IPS-15b (cell line): Measurements from ENCODE around the gene SHROOM1.
A peak's percentile ranks its signal among the peaks of the same experiment; 100 is the strongest.

Source experiments
- H3K27me3 ChIP-seq: one replicate; pipeline ENCODE4 v1.6.1; 2013; ENCODE audit warnings: low read length; ENCODE audit not compliant: control insufficient read depth, insufficient read depth
- H3K36me3 ChIP-seq: one replicate; pipeline ENCODE4 v1.6.1; 2013; ENCODE audit warnings: low read length; ENCODE audit not compliant: control insufficient read depth, insufficient read depth
- H3K4me1 ChIP-seq: one replicate; pipeline ENCODE4 v1.6.1; 2013; ENCODE audit warnings: mild to moderate bottlenecking, low read length; ENCODE audit not compliant: control insufficient read depth, insufficient read depth
- H3K4me3 ChIP-seq: one replicate; pipeline ENCODE4 v1.5.1; 2013; ENCODE audit warnings: low read depth, low read length
- H3K9ac ChIP-seq: one replicate; pipeline ENCODE4 v1.6.1; 2013; ENCODE audit warnings: low read depth, mild to moderate bottlenecking, low read length
- H3K9me3 ChIP-seq: one replicate; pipeline ENCODE4 v1.6.1; 2013; ENCODE audit warnings: mild to moderate bottlenecking, low read length; ENCODE audit not compliant: control insufficient read depth, insufficient read depth

SHROOM1 gene

DNA sequence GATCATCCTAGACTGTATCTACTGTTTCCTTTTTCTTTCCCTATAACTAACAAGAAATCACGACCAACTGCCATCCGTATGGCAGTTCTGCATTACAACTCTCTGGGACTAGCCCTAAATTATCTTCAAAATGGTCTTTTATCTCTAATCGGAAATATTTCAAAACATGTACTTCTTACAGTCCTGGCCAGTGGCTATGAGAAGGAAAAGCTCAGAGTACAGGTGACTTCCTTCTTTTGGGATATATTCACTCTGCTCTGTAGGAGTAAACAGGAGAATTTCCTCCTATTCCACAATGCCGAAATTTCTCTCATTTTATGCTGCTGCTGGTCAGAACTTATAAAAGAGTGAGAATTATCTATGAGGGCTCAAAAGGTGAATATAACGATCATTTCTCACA is 51.6 kb downstream of the SHROOM1 start:
- Histone ChIP-seq H3K4me3 (no peak overlapping the region), H3K9ac (no peak overlapping the region), H3K9me3 (no peaks in the 10 kb centered on the region), H3K27me3 (peaks cover 57% of the 10 kb centered on the region), H3K36me3 (no peaks in the 10 kb centered on the region), H3K4me1 (no peaks in the 10 kb centered on the region)

- Histone ChIP-seq H3K36me3 (no peaks in the 10 kb centered on the region), H3K9me3 (no peaks in the 10 kb centered on the region), H3K4me1 (no peaks in the 10 kb centered on the region), H3K27me3 (peaks cover 57% of the 10 kb centered on the region), H3K4me3 (peak overlapping the region; percentile 72), H3K9ac (no peak overlapping the region)
Observed at GRCh38 chr5:132778129-132778528, 52.3 kb downstream of the SHROOM1 start.

DNA sequence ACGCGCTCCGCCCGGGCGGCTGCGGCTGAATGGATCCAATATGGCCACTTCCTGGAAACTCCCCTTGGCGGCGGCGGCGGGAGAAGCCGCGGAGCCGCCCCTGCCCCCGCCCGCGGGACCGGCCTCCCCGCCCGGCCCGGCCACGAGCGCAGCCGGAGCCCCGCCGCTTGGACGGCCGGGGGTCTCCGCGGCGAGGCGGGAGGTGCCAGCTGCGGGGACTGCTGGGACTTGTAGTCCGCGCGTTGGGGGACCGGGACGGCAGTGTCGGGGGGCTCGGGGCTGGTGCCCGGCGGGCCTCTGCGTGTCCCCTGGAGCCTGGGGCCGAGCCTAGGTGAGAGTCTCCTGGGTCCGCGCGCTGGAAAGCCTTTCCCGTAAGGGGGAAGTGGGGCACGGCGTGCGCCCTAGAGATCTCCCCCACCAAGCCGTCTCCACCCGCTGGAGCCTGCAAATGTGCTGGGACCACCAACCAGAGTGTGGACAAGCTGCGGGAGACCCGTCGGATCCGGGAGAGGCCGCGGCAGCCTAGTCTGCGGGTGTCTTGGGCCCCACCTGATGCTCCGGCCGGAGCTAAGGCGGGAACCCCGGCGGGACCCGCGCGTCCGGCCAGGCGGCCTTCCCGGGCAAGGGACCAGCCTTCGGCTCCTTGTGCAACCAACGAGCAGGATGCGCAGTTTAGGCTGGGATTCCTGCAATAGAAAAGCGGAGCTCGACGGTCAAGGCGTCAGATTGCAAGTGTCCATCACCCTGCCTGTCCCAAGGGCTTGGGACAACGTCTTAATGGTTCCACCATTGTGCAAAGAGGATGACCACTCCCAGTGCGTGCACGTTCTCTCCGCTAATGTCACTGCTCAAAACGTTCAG is 53.0 kb downstream of the SHROOM1 start, which contains the start of gene SEPTIN8:
Gene SEPTIN8 (minus strand): TSS at position 31 of the 861 bp plus-strand sequence. CDS start 102 bp downstream, outside the sequence.
- Histone ChIP-seq H3K4me1 (no peaks in the 10 kb centered on the region), H3K27me3 (peaks cover 56% of the 10 kb centered on the region), H3K9ac (peak within 1 kb of the TSS; percentile 16), H3K36me3 (no peaks in the 10 kb centered on the region), H3K9me3 (no peaks in the 10 kb centered on the region), H3K4me3 (peak within 1 kb of the TSS; percentile 72)

DNA sequence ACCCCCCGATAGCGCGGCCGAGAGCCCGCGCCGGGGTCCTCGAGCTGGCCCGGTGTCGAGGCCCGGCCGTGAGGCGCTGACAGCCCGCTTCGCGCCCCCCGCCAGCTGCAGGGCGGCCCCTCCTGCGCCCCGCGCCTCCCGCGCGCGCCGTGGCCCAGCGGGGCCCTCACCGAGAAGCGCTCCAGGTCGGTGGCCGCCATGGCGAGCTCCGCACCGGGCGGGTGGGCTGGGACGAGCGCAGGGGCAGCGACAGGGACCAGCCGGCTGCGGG is 53.6 kb downstream of the SHROOM1 start:
- peaks cover 54% of the 10 kb centered on the region for H3K27me3 ChIP-seq
- H3K4me3 ChIP-seq: peak overlapping the region; percentile 72
- H3K4me1 ChIP-seq: peaks cover 2% of the 10 kb centered on the region
- no peaks in the 10 kb centered on the region for H3K9me3 ChIP-seq
- no peak overlapping the region for H3K9ac ChIP-seq
- H3K36me3 ChIP-seq: no peaks in the 10 kb centered on the region

DNA sequence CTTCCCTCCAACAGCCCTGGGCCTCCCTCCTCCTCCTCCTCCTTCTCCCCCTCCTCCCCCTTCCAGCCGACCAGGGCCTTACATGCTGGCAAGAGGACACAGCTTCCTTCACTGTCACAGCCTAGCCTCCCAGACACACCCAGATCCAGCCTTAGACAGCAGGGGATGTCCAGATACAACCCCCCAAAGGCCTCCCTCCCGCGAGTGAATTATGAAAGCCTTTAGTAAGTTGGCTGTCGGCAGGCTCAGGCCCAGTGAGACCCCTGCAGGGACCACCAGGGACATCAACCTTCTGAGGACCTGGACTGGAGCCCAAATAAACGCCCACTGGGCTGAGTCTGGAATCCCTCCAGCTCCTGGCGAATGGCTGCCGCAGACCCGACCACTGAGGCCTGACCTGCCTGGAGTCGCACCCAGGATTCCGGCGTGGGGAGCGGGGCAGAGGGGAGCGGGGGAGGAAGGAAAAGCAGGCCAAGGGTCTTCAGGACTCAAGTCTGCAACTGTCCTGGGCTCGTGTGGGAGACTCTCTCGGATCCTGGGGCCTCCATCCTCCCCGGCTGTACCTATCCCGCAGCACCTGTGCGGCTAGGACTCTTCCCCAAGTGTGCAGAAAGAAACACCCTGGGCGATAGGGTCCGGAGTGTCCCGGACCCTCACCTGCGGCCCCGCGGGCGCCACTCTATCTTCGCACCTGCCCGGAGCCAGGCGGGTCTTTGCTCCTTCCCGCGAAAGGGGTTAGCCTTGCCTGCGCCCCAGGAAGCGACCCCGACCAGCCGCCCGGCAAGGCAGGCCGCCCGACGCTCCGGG is 54.1 kb downstream of the SHROOM1 start:
- no peaks in the 10 kb centered on the region for H3K36me3 ChIP-seq
- peaks cover 50% of the 10 kb centered on the region for H3K27me3 ChIP-seq
- H3K4me3 ChIP-seq: peak overlapping the region; percentile 72
- peaks cover 4% of the 10 kb centered on the region for H3K4me1 ChIP-seq
- no peak overlapping the region for H3K9ac ChIP-seq
- no peaks in the 10 kb centered on the region for H3K9me3 ChIP-seq

GRCh38 chr5:132775476-132775961 is 54.9 kb downstream of the SHROOM1 start:
- H3K4me3 ChIP-seq: no peak overlapping the region
- no peaks in the 10 kb centered on the region for H3K9me3 ChIP-seq

DNA sequence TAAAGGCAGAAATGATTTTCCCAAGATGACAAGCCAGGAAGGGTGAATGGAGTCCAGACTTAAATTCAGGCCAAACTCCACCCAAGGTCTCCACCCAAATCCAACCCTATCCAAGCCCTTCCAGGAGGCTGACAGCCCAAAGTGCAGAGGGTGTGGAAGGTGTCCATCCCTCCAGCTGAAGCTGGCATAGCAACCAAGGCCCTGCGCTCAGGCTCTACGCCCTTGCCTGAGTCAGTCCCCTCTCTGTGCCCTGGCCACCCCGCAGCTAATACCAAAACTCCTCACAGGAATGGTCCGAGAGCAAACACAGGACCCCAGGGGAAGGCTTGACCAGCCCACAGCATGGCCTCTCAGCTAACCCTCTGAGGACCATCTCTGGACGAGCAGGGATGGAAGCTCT is 55.6 kb downstream of the SHROOM1 start:
- Histone ChIP-seq H3K4me1 (peaks cover 4% of the 10 kb centered on the region), H3K27me3 (peaks cover 39% of the 10 kb centered on the region), H3K9ac (no peak overlapping the region), H3K9me3 (no peaks in the 10 kb centered on the region), H3K4me3 (no peak overlapping the region), H3K36me3 (no peaks in the 10 kb centered on the region)

More at GRCh38 chr5:132775476-132775961, 54.9 kb downstream of the SHROOM1 start:
- Histone ChIP-seq H3K9ac (no peak overlapping the region), H3K27me3 (peaks cover 44% of the 10 kb centered on the region), H3K36me3 (no peaks in the 10 kb centered on the region), H3K4me1 (peaks cover 4% of the 10 kb centered on the region)

GRCh38 chr5:132774406-132774805 is 56.0 kb downstream of the SHROOM1 start:
- Histone ChIP-seq H3K27me3 (peaks cover 35% of the 10 kb centered on the region), H3K9ac (no peak overlapping the region), H3K4me3 (no peak overlapping the region), H3K36me3 (no peaks in the 10 kb centered on the region), H3K9me3 (no peaks in the 10 kb centered on the region), H3K4me1 (peaks cover 4% of the 10 kb centered on the region)

DNA sequence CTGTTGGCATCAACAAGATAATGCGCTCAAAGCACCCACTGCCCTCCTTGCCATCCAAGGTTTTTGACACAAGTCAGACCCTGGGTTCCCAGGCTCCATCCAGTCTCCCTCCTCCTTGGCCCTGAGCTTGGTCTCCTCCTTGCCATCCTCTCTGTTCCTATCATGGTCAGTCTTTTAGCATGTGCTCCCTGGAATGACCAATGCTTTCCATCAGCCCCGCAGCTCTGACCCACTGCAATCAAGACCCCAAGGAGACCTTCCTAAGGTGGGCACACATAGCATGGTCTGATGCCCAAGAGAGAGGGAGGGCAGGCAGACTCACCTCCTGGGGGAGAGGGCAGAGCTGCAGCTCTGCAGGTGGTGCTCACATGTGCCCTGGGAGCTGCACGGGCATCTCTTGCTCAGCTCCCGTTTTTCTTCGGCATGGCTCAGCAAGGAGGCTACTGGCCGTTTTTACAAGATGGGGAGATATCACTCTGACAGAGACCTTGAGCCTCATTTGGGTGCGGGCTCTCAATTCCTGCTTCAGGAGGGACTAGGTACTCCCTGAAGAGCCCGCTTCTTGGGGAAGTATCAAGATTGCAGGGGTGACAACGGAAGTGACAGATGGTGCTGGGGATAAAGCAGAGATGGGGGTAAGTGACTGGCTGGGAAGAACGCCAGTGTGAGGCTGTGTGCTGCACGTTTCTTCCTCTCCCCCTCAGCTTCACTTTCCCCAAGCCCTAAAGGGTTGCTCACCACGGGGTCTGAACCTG is 56.7 kb downstream of the SHROOM1 start:
- no peak overlapping the region for H3K9ac ChIP-seq
- H3K36me3 ChIP-seq: no peaks in the 10 kb centered on the region
- H3K4me1 ChIP-seq: peaks cover 4% of the 10 kb centered on the region
- no peak overlapping the region for H3K4me3 ChIP-seq
- H3K9me3 ChIP-seq: no peaks in the 10 kb centered on the region
- peaks cover 28% of the 10 kb centered on the region for H3K27me3 ChIP-seq

DNA sequence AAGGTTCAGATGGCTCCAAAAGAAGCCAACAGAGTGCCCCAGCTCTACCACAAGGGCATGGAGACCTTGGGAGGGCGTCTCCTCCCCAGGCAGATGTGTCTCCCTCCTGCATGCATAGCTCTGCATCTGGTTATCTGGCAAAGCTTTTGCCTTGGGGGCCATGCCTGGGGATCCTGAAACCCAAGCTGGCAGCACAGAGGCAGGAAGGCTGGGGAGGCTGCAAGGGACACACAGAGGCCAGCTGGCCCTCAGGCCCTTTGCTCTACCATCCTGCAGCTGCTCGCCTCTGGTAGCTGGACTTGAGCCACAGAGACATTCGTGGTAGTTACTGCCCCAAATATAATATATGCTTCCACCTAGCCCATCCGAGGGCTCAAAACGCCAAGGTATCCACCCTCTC is 57.3 kb downstream of the SHROOM1 start:
- no peaks in the 10 kb centered on the region for H3K36me3 ChIP-seq
- H3K27me3 ChIP-seq: peaks cover 22% of the 10 kb centered on the region
- H3K9ac ChIP-seq: no peak overlapping the region
- H3K4me1 ChIP-seq: peaks cover 4% of the 10 kb centered on the region
- H3K4me3 ChIP-seq: no peak overlapping the region
- H3K9me3 ChIP-seq: no peaks in the 10 kb centered on the region

GRCh38 chr5:132772291-132773070 is 58.0 kb downstream of the SHROOM1 start:
- peaks cover 4% of the 10 kb centered on the region for H3K4me1 ChIP-seq
- H3K9ac ChIP-seq: no peak overlapping the region
- no peak overlapping the region for H3K4me3 ChIP-seq
- H3K27me3 ChIP-seq: peaks cover 15% of the 10 kb centered on the region
- no peaks in the 10 kb centered on the region for H3K9me3 ChIP-seq
- no peaks in the 10 kb centered on the region for H3K36me3 ChIP-seq
